Transverse colon (tissue), 4 donors: Measurements from ENCODE around the gene TTLL7. TPM values are rescaled to one million over a fixed set of nuclear protein-coding genes. Genes with fewer than 3 reads are reported as not detected.

ENCODE experiments used
- DNase-seq: peaks from one replicate; pipeline ENCODE4 v3.0.0-alpha.2; 2019
- H3K27ac ChIP-seq, 4 donors: fragments of 200-600 bp; sonication (generic); 2 replicates each; pipeline ENCODE4 v1.5.1; 2016 to 2018; ENCODE audit warnings: inconsistent platforms in 4 of 4
- H3K27me3 ChIP-seq: fragments of 200-600 bp; sonication (generic); 2 replicates; pipeline ENCODE4 v1.5.1; 2017; ENCODE audit warnings: inconsistent platforms
- H3K36me3 ChIP-seq, 4 donors: fragments of 200-600 bp; sonication (generic); 2 replicates each; pipeline ENCODE4 v1.5.1; 2017 to 2019; ENCODE audit warnings: inconsistent platforms in 4 of 4
- H3K4me1 ChIP-seq, 4 donors: fragments of 200-600 bp; sonication (generic); 2 replicates each; pipeline ENCODE4 v1.5.1; 2017 to 2020; ENCODE audit warnings: inconsistent platforms in 4 of 4
- H3K4me3 ChIP-seq, 4 donors: fragments of 200-600 bp; sonication (generic); 1 replicate in 1 of 4; 2 replicates in 3 of 4; pipeline versions ENCODE4 v1.5.1 to v1.6.1; 2017 to 2019; ENCODE audit warnings: inconsistent platforms in 4 of 4
- H3K9me3 ChIP-seq, 2 donors: fragments of 200-600 bp; sonication (generic); 2 replicates each; pipeline ENCODE4 v1.5.1; 2017 to 2019; ENCODE audit warnings: inconsistent platforms in 2 of 2
- CTCF ChIP-seq, 5 experiments: fragments of 200-600 bp in 3 of 5; fragments of 450-650 bp in 2 of 5; sonication (generic) in 3 of 5; IDR thresholded peaks; 1 replicate in 2 of 5; 2 replicates in 3 of 5; pipeline ENCODE4 v1.5.1; 2016 to 2017; ENCODE audit warnings: antibody characterized with exemption in 5 of 5, inconsistent platforms in 3 of 5, mild to moderate bottlenecking in 2 of 5, moderate library complexity in 1 of 5
- EP300 ChIP-seq: sonication (generic); formaldehyde crosslinking; IDR thresholded peaks from one replicate; pipeline ENCODE4 v1.6.1; 2017; ENCODE audit warnings: antibody characterized with exemption, low read depth
- POLR2A ChIP-seq: fragments of 450-650 bp; IDR thresholded peaks from one replicate; pipeline ENCODE4 v1.6.1; 2016; ENCODE audit warnings: antibody characterized with exemption, mild to moderate bottlenecking, moderate library complexity
- POLR2AphosphoS5 ChIP-seq, 3 donors: sonication (generic); formaldehyde crosslinking; IDR thresholded peaks; one replicate each; pipeline ENCODE4 v1.6.1; 2016; ENCODE audit warnings: antibody characterized with exemption in 3 of 3
- WGBS, 2 donors: methylation state at CpG; one replicate each; pipeline ENCODE4 v1.1.5; 2018; ENCODE audit warnings: low coverage in 1 of 2; 5-methylcytosine and 5-hydroxymethylcytosine counted together
- in situ Hi-C, 4 donors: fragments of 200-750 bp; cut with MboI; loops; one replicate each; pipeline versions ENCODE4 v1.15.0 to v1.15.1; 2017; ENCODE audit warnings: low sequenced_read_pairs in 3 of 4, low pct_ligation_motif_present in 1 of 4, low pct_unique_long_range_greater_than_20kb in 1 of 4
- intact Hi-C: fragments of 100-400 bp; cut with DNase I; formaldehyde crosslinking; loops from one replicate; pipeline ENCODE4 v1.15.1; 2023; ENCODE audit warnings: low total_unique reads
- total RNA-seq, 4 donors: library from RNA; depleted of rRNA; stranded (reverse); fragments of >200 nt; gene quantifications; one replicate each; pipeline ENCODE4 v1.1.0, GENCODE V29; 2016

TTLL7 gene
- total RNA-seq, 4 donors from 2014 or later = 2.7 to 9.5 (median 4.2) TPM

DNA sequence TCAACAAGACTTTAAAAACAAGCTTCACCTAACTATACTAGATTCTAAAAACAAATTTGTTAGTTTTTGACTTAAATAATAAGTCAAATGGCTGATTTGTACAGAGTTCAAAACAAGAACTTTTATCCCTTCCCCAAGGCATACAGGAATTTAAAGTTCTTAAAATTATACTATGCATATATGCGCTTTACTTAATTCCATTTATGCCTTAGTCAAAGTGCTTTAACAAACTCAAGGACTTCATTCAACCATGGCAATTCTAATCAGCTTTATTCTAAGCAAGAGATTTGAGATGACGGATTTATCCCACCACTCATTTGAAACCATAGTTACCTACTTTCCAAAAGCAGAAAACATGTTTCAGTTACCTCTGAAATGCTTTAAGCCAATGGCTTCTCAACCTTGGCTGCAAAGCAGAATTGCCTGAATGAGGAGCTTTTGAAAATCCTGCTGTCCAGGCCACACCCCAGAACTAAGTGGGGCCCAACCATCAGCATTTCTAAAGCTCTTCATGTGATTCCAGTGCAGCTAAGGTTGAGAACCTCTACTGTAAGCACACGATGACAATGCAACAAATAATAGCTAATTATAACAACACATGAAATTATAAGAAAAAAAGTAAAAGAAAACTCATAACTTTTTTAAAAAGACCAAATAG lies 44.6 kb downstream of the TTLL7 start:
- in situ Hi-C loops = no loop called here
- H3K4me1 ChIP-seq = no peaks in the 10 kb centered on the region
- H3K36me3 ChIP-seq = no peaks in the 10 kb centered on the region
- intact Hi-C loops = no loop called here
- no peak for TF ChIP-seq EP300
- no peak for TF ChIP-seq POLR2AphosphoS5 (IDR thresholded peaks at IDR 0.05)
- TF ChIP-seq POLR2A = no peak
- no peak for TF ChIP-seq CTCF (IDR thresholded peaks at IDR 0.05)
- no peak overlapping the region for H3K27ac ChIP-seq
- DNase-seq = no peak
- H3K4me3 ChIP-seq = no peak overlapping the region
- no peaks in the 10 kb centered on the region for H3K9me3 ChIP-seq
- H3K27me3 ChIP-seq = no peaks in the 10 kb centered on the region
- WGBS, 2 donors = 92 to 96% methylated on average over 3 of the region's 3 CpGs

GRCh38 chr1:83950106-83950661 lies 48.7 kb downstream of the TTLL7 start:
- in situ Hi-C loops (no loop called here), intact Hi-C loops (no loop called here)
- TF ChIP-seq POLR2A = no peak
- no peak for TF ChIP-seq POLR2AphosphoS5 (IDR thresholded peaks at IDR 0.05)
- no peak for TF ChIP-seq EP300
- TF ChIP-seq CTCF (IDR thresholded peaks at IDR 0.05) = no peak
- H3K4me3 ChIP-seq = no peak overlapping the region
- no peak overlapping the region for H3K27ac ChIP-seq
- no peak for DNase-seq
- no peaks in the 10 kb centered on the region for H3K36me3 ChIP-seq
- WGBS, 2 donors = 40 to 47% methylated on average over 7 of the region's 7 CpGs
- H3K4me1 ChIP-seq = no peaks in the 10 kb centered on the region
- H3K27me3 ChIP-seq = no peaks in the 10 kb centered on the region
- no peaks in the 10 kb centered on the region for H3K9me3 ChIP-seq

DNA sequence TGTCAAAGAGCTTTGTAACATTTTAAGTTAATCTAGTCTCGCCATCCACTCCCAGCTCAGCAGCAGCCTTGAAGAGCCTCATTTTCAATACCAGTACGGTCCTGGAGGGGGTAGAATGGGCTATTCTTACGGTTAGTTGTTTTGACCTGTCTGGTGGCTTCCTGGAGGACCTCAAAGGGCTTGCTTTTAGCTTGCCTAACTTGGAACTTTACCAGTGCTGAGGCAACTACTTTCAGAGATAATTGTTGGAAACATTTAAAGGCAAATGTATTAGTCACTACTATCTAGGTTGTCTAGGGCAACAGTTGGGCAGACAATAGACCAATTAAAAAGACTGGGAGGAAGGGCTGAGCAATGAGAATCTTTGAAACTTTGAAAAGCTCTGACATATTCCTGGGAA lies 56.0 kb downstream of the TTLL7 start:
- Histone ChIP-seq H3K27ac (no peak overlapping the region), H3K36me3 (no peaks in the 10 kb centered on the region), H3K4me1 (no peaks in the 10 kb centered on the region), H3K27me3 (no peaks in the 10 kb centered on the region), H3K4me3 (no peak overlapping the region), H3K9me3 (no peaks in the 10 kb centered on the region)
- no peak for TF ChIP-seq POLR2A
- no peak for TF ChIP-seq CTCF (IDR thresholded peaks at IDR 0.05)
- no peak for TF ChIP-seq EP300
- TF ChIP-seq POLR2AphosphoS5 (IDR thresholded peaks at IDR 0.05) = no peak
- 88 to 93% methylated on average over 3 of the region's 3 CpGs for WGBS, 2 donors
- intact Hi-C loops (no loop called here), in situ Hi-C loops (loop anchor here in 2 of 4 donors (25.0 kb wide), 2 partner anchors 169 to 494 kb away; no protein-coding TSS in a partner anchor)
- no peak for DNase-seq

- no peaks in the 10 kb centered on the region for H3K27me3 ChIP-seq
- H3K27ac ChIP-seq = no peak overlapping the region
- no peak for TF ChIP-seq POLR2A
- in situ Hi-C loops = loop anchor here in 2 of 4 donors (25.0 kb wide), 2 partner anchors 178 to 503 kb away; no protein-coding TSS in a partner anchor
- H3K36me3 ChIP-seq = no peaks in the 10 kb centered on the region
- intact Hi-C loops = loop anchor here (5.0 kb wide), 1 partner anchor 188 kb away; no protein-coding TSS in a partner anchor
- no peaks in the 10 kb centered on the region for H3K9me3 ChIP-seq
- H3K4me1 ChIP-seq = no peaks in the 10 kb centered on the region
- DNase-seq = no peak
- H3K4me3 ChIP-seq = no peak overlapping the region
Measured at GRCh38 chr1:83934550-83934949, 64.4 kb downstream of the TTLL7 start.
